ENCODE measurements around the gene TMEM242.

TMEM242 gene

GRCh38 chr6:157276134-157276532, 47.2 kb downstream of the TMEM242 start:
- intact Hi-C loops (cut with DNase I): loop anchor here (10.0 kb wide), 1 partner anchor 231 kb away; no protein-coding TSS in a partner anchor
- DNase-seq: peak in 1 of 42 donors; percentile 35

GRCh38 chr6:157274471-157275226, 48.7 kb downstream of the TMEM242 start:
- peak; percentile 17 to 87 (median 74) for DNase-seq
- intact Hi-C loops (cut with DNase I): loop anchor here (10.0 kb wide), 1 partner anchor 230 kb away; no protein-coding TSS in a partner anchor

DNA sequence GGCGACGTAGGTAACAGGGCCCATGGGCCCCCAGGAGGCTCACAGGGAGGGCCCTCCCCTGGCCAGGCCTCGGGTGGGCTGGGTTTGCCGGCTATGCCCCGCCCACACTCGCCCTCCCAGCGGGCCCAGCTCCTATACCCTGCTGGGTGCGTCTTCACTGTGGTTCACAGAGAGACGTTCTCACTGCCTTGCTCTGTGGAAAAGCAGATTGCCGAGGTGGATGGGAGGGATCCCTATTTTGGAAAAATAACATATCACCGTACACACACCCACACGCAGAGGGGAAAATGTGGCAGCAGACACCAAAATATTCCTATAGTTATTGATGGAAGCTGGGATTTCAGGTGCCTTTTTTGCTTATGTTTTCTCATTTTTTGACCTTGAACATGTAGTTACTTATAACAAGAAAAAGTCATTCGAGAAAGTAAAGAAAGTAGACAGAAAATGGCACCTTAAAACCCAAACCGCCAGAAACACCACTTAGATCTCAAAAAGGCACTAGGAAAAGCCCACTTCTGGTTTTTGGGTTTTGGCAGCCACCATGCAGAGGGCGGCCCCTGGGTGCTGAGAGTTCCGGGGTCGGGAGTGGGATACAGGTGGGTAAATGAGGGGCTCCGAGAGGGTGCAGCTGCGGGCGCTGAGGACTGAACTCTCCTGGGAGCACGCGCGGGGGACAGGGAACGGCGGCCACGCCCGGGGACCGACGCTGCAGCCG, 49.4 kb downstream of the TMEM242 start:
- DNase-seq: peak in 41 of 42 donors; percentile 8 to 79 (median 53)
- intact Hi-C loops (cut with DNase I): loop anchor here (10.0 kb wide), 1 partner anchor 229 kb away; no protein-coding TSS in a partner anchor

- DNase-seq: peak in 1 of 42 donors; percentile 31
- intact Hi-C loops (cut with DNase I): loop anchor here (10.0 kb wide), 1 partner anchor 228 kb away; no protein-coding TSS in a partner anchor
Measured at GRCh38 chr6:157272866-157273755, 50.2 kb downstream of the TMEM242 start.

GRCh38 chr6:157272372-157272771, 50.9 kb downstream of the TMEM242 start:
- intact Hi-C loops (cut with DNase I): loop anchor here (10.0 kb wide), 1 partner anchor 228 kb away; no protein-coding TSS in a partner anchor

GRCh38 chr6:157271911-157272310, 51.4 kb downstream of the TMEM242 start:
- intact Hi-C loops (cut with DNase I): loop anchor here (10.0 kb wide), 1 partner anchor 227 kb away; no protein-coding TSS in a partner anchor
- peak in 3 of 42 donors; percentile 5 to 23 (median 16) for DNase-seq

More at GRCh38 chr6:157272372-157272771, 50.9 kb downstream of the TMEM242 start:
- peak in 1 of 42 donors; percentile 24 for DNase-seq

DNA sequence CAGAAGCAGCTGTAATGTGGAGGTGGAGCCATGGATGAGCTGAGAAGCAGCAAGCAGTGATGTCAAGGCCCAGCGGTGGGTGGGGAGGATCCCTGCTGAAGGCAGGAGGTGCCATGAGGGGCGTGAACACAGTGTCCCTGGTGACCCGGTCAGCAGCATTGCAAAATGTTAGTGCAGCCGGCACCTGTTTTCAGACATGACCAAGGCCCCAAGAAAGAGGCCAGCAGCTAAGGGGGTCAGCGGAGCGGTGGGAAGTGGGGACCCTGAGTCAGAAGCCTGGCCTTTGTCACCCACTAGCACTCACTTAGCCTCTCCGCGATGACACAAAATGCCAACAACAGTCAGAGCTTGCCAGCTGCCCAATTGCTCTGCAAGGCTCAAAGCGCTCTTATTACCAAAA, 51.9 kb downstream of the TMEM242 start:
- intact Hi-C loops (cut with DNase I): loop anchor here (10.0 kb wide), 1 partner anchor 227 kb away; no protein-coding TSS in a partner anchor
- DNase-seq: peak in 3 of 42 donors; percentile 11 to 31 (median 18)

DNA sequence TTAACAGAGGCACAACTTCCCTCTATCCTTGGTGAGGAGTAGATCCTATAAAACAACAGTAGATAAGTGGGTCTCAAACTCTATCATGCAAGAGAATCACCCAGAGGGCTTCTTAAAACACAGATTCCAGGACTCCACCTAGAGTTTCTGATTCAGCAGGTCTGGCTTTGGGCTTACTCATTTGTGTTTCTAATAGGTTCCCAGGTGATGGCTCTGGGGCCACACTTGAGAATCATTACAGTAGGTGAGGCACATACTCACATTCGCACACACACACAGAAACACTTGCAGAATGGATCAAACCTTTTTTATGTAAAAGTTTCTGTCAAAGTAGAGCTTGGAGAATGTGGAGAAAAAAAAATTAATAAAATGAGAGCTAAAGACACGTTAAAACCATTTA, 52.4 kb downstream of the TMEM242 start:
- intact Hi-C loops (cut with DNase I): loop anchor here (10.0 kb wide), 1 partner anchor 226 kb away; no protein-coding TSS in a partner anchor

DNA sequence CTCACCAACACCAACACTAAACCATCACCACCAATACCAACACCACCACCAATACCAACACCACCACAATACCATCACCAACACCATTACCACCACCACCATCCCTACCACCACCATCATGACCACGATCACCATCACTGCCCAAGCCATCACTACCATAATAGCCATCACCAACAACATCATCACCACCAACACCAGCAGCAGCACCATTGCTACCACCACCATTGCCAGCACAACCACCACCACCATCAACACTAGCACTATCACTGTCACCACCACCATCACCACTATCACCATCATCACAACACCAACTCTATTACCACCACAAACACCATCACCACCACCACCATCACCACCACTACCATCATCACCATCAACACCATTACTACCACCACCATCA, 53.0 kb downstream of the TMEM242 start:
- intact Hi-C loops (cut with DNase I): loop anchor here (10.0 kb wide), 1 partner anchor 226 kb away; no protein-coding TSS in a partner anchor
- DNase-seq: no peak

More for the DNA sequence above, 52.4 kb downstream of the TMEM242 start:
- peak in 2 of 42 donors; percentile 3 to 8 for DNase-seq

GRCh38 chr6:157269261-157269794, 54.0 kb downstream of the TMEM242 start:
- intact Hi-C loops (cut with DNase I): no loop called here
- DNase-seq: peak in 17 of 42 donors; percentile 8 to 54 (median 24)

DNA sequence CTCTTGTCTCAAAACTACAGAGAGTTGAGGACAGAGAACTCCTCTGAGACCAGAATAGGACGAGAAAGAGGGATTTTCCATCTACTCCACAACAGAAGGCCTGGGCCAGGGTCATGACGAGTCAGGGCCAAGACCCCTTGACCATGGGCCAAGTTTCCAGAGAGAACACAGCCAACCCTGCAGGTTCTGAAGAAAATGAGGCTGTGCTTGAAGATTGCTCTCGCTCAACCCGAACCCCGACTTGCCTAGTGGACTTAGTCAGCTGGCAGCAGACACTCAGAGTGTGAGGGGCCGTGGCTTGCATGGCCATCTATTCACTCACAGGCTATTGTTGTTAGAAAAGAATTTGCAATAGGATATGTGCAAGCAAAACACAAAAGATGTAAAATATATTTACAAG, 54.5 kb downstream of the TMEM242 start:
- intact Hi-C loops (cut with DNase I): no loop called here
- peak in 3 of 42 donors; percentile 7 to 34 (median 8) for DNase-seq

GRCh38 chr6:157268396-157268795, 54.9 kb downstream of the TMEM242 start:
- intact Hi-C loops (cut with DNase I): no loop called here
- DNase-seq: peak in 2 of 42 donors; percentile 2 to 31

GRCh38 chr6:157267654-157268053, 55.7 kb downstream of the TMEM242 start:
- peak in 2 of 42 donors; percentile 16 to 17 for DNase-seq
- intact Hi-C loops (cut with DNase I): no loop called here

GRCh38 chr6:157267109-157267611, 56.2 kb downstream of the TMEM242 start:
- intact Hi-C loops (cut with DNase I): no loop called here
- peak in 2 of 42 donors; percentile 5 to 22 for DNase-seq

DNA sequence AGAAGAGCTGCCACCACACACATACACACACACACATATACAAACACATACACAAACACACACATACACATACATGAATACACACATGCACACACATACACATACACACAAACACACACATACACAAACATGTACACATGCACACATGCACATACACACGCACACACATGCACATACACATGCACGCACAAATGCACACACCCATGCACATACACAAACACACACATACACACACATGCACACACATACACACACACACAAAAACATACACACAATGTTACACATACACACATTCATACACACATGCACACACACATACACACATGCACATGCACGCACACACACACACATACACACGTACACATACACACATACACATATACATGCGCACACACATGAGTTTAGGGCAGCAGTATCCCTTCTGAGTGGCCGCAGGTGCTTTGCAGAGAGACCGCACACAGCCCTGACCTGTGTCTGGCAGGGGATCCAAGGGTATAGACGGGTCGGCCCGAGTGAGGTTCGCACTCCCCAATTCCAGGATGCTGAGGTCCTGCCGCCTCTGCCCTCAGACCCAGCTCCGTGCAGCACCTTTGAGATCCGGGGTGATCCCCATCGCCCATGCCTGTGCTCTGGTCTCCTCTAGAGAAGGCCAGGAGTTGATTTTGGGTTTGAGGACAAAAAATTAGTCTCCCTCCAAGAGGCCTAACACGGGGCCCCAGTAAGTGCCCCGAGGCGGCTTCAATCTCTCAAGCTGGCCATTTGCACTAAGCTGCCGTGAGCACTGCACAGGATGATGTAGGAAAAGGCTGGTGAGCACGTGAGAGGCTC, 56.8 kb downstream of the TMEM242 start:
- peak in 1 of 42 donors; percentile 2 for DNase-seq
- intact Hi-C loops (cut with DNase I): no loop called here

- no peak for DNase-seq
- intact Hi-C loops (cut with DNase I): no loop called here
Measured at GRCh38 chr6:157265635-157266034, 57.7 kb downstream of the TMEM242 start.

DNA sequence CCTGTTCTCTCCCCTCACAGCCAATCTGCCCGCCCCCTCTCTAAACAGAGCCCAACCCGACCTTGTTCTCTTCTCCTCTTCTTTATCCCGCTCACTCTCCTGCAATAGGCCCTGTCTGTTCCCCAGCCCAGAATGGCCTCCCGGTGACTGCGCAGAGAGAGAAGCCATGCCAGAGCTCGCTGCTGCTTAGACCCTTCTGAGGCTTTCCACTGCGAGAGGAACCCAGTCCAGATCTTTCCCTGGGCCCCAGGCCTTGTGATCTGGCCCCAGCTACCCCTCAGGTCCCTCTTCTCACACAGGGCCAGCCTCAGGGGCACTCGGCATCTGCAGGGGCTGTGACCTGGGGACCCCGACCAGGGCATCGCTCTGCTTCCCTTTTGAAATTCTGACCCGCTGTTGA, 58.1 kb downstream of the TMEM242 start:
- intact Hi-C loops (cut with DNase I): no loop called here
- DNase-seq: peak in 1 of 42 donors; percentile 4
